ENCODE data around the gene CLTCL1.

CLTCL1 gene

DNA sequence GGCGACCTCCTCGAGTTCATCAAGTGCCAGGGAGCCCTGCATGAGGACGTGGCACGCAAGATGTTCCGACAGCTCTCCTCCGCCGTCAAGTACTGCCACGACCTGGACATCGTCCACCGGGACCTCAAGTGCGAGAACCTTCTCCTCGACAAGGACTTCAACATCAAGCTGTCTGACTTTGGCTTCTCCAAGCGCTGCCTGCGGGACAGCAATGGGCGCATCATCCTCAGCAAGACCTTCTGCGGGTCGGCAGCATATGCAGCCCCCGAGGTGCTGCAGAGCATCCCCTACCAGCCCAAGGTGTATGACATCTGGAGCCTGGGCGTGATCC lies 159.9 kb downstream of the CLTCL1 start:
- H3K27me3 Mint-ChIP-seq = no peaks in the 10 kb centered on the region
- DNase-seq = no peak
- no peak overlapping the region for H3K27ac Mint-ChIP-seq
- no peak overlapping the region for H3K4me3 Mint-ChIP-seq
- no peaks in the 10 kb centered on the region for H3K4me1 Mint-ChIP-seq
- ATAC-seq = no peak
- H3K36me3 Mint-ChIP-seq (ENCODE audit: low read depth) = peaks cover 15% of the 10 kb centered on the region
- no peaks in the 10 kb centered on the region for H3K9me3 Mint-ChIP-seq

GRCh38 chr22:19130959-19131684 lies 160.4 kb downstream of the CLTCL1 start, which contains the start of gene TSSK2:
Gene TSSK2 (plus strand): TSS chr22:19131308. CDS start chr22:19131400, 92 bp downstream.
- DNase-seq = no peak
- Mint-ChIP-seq H3K4me3 (no peak within 1 kb of the TSS), H3K27ac (no peak within 1 kb of the TSS)

DNA sequence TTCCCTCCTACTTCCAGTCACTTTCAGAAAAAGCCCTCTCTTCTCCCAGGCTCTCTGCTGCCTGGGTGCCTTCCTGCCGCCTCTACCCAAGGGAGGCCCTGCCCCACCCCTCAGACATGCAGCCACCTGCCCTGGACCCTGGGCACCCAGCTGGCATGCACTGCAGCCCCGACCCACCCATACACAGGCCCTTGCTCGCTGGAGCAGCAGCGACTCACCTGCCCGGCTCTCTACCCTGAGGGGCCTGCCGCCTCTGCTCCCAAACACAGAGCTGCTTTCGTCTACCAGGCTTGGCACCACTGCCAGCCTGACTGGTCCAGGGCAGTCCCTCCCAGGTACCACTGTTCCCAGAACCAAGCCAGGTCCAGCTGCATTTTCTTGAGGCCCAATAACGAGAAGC lies 161.6 kb downstream of the CLTCL1 start:
- no peak overlapping the region for H3K4me3 Mint-ChIP-seq
- H3K27me3 Mint-ChIP-seq = no peaks in the 10 kb centered on the region
- ATAC-seq (no peak), DNase-seq (no peak)
- H3K4me1 Mint-ChIP-seq = no peaks in the 10 kb centered on the region
- H3K27ac Mint-ChIP-seq = no peak overlapping the region
- no peaks in the 10 kb centered on the region for H3K9me3 Mint-ChIP-seq
- H3K36me3 Mint-ChIP-seq (ENCODE audit: low read depth) = peaks cover 5% of the 10 kb centered on the region

More at GRCh38 chr22:19130959-19131684, 160.4 kb downstream of the CLTCL1 start, which contains the start of gene TSSK2:
- no peak for ATAC-seq
- no peaks in the 10 kb centered on the region for H3K9me3 Mint-ChIP-seq
- no peaks in the 10 kb centered on the region for H3K27me3 Mint-ChIP-seq
- peaks cover 11% of the 10 kb centered on the region for H3K36me3 Mint-ChIP-seq (ENCODE audit: low read depth)
- no peaks in the 10 kb centered on the region for H3K4me1 Mint-ChIP-seq
